NCI-H2029 (cell line): ENCODE data around the gene TTC21A.

ENCODE experiments used
- DNase-seq: peaks from one replicate; lab custom pipeline; 2025; lab: John Stamatoyannopoulos, UW

TTC21A gene

GRCh38 chr3:39137991-39138803 lies 30.7 kb downstream of the TTC21A start:
- no peak for DNase-seq

DNA sequence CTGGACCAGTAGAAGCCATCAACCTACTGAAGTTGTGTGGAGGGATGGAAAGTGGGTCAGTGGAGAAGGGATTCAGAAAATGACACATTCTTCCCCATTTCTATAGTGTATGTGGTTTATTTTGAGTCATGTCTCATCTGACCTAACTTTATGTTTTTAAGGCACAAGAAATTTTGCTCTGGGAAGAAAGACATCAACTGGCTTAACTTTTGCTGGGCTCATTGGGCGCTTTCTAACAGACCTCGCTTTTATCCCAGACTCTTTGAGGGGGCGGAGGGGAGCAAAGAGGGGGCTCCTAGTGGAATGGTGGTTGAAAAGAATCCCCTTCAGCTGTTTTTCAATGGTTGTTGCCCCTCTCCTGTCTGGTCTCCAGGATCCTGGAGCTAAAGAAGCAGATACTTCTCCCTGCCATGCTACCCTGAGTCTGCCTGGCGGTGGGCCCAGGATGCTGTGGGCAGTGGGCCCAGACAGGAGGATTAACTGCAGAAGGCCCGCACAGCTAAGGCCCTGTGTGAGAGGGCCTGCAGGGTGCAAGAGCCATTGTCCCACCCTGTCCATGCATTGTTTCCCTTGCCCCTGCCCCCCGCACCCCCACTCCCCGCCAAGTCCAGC lies 31.4 kb downstream of the TTC21A start:
- DNase-seq: peak; percentile 52

- DNase-seq: no peak
Measured at GRCh38 chr3:39139442-39139841, 32.0 kb downstream of the TTC21A start.

DNA sequence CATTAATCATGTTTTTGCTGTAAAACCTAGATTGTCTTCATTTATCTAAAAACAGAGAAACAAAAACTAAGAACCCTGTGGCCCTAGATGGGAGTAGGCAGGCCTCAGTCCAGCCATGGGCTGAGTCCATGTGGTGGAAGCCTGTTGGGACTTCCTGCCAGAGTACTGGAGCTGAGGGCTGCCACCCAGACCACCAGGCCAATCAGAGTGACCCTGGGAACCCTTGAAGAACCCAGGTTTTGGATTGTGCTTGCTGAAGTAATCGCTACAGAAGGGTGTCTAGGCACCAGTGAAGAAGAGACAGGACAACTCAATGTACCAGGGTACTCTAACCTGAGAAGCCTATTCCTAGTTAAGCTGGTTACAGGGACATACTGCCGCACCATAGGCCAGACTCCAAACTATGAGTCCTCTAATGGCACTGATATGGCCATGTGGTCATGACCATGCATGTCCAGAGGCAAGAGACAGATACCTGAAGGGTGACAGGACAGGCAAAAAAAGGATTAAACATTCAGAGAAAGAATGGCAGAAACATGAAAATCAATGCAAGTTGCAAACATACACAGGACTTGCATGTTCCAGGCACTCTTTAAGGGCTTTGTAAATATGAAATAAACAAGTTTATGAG lies 33.0 kb downstream of the TTC21A start:
- no peak for DNase-seq

DNA sequence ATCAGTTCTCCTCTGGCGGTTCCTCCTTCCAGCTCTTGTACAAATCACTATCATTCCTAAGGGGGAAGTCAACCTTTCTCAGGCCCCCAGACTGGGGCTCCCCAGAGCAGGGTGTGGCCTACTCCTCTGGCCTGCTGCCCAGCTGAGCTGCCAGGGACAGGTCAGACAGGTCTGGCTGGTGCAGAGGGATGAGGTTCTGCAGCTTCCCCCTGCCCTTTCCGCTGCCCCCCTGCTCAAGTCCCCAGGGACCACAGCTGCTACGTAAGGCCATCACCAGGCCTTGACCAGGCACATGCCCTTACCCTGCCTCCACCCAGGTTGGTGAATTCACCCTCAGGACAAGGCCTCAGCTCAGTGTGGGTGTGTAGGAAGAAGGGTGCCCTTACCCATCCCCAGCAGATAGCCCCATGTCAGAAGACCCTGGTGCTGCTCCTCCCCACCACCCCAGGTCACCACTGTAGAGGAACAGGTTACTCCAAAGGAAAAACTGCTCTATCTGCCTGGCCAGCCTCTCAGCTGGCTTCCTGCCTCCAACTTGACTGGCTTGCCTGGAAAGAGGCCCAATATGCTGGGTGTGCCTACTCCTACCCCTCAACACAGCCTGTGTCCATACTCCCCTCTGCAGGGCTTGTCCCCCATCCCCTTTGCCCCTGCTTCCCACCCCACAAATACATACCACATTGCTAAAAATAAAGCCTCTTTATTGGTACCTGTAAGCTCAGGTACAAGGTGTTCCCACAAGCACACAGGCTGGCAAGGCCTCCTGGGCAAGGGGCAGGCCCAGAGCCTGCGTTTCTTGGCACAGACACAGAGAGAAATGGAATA lies 33.9 kb downstream of the TTC21A start:
- DNase-seq: peak; percentile 74

DNA sequence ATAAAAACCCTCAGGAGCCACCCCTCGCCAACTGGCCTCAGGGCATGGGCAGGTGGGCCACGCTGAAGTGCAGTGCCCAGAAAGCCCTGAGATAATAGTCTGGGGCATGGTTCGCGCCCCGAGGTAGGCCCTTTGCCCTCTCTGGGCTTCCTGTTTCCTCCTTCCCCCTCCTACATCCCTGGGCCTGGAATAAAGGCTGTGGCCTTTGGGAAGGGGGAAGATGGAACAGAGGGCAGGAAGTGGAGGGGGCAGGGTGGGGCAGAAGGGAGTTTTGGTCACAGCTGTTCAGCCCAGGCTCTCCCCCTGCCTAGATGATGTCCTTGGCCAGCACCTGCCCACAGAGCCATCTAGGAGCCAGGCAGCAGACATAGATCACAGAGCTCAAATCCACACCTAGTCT lies 34.6 kb downstream of the TTC21A start:
- DNase-seq: peak; percentile 83

DNA sequence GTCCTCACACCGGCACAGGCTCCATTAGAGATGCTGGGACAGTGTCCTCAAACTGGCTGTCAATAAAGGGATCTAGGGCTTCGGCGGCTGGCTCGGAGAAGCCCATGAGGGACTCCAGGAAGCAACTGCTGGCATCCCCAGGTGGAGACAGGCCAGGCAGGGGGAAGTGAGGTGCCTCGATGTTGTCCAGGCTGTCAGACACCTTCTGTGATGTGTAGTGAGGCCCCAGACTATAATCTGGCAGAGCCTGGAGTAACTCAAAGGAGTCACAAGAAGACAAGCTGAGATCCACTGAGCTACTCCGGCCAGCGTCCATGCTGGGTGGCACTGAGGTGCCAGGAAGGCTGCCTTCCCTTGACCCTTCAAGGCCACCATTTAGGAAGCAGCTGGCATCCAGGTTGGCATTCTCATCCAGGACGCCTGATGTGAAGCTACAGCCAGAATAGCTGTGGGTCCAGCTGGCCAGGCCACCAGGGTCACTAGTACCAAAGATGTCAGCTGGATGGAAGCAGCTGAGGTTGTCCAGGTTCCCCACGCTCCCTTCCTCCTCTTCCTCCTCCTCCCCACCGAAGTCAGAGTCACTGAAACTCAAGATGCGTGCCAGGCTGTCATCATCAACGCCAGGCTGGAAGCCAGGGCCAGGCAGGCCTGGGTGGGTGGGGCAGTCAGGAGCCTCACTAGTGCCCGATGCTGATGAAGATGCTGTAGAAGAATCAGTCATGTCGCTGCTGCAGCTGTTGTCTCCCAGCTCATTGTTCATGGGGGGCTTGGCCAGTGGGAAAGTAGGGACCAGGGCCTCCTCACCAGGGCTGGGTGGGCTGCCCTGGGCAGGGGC lies 35.8 kb downstream of the TTC21A start:
- DNase-seq: no peak

GRCh38 chr3:39144095-39144747 lies 36.7 kb downstream of the TTC21A start:
- peak; percentile 82 for DNase-seq

DNA sequence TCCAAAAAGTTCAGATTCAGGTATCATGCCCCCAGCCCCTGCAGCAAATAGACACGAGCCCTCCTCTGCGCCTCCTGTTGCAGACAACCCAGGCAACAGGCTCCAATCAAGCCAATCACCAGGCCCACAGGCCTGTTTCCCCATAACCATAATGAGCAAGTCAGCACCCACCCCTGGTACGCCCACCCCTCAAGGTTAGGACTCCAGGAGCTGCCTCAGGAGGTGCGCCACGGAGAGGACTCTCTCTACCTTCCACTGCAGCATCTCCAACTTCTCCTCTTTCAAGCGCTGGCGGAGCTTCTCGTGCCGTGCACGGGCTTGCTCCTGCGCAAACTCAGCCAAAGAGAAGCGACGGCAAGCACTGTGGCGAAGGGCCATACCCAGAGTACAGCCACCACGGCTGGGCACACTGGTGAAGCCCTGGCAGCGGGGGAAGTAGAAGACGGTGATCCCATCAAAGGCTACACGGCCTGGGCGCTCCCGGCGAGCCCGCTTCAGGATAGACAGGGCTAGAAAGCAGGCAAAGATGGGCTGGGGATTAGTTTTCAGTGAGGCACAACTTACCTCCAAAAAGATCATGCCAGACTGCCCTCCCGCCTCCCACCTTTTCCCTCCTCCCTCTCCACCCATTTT lies 37.4 kb downstream of the TTC21A start:
- DNase-seq: no peak

GRCh38 chr3:39146083-39146501 lies 38.6 kb downstream of the TTC21A start:
- DNase-seq: no peak

- peak; percentile 39 for DNase-seq
Measured at GRCh38 chr3:39146611-39147591, 39.4 kb downstream of the TTC21A start.

GRCh38 chr3:39147711-39148434 lies 40.4 kb downstream of the TTC21A start:
- no peak for DNase-seq

DNA sequence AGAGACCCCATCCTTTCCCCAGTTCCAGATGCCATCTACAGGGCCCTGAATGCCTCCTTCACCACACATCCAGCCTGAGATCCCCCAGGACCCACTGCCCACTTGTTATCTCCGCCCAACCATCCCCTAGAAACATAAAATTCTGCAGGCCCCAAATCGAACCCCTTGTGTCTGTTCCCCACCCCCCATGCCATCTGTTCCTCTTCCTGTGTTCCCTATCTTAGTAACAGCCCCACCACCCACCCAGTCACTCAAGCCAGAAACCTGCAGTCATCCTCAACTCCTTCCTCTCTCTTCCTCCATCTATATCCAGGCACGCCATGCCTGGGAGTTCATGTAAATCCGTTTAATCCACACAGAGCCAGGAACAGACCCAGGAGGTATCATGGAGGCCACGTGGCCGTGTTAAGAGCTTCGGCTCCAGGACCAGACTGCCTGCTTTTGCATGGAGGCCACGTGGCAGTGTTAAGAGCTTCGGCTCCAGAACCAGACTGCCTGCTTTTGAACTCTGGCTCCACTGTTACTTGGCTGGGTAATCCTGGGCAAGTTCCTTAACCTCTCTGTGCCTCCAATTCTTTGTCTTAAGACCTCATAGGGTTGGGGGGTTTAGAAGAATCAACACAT lies 41.1 kb downstream of the TTC21A start:
- no peak for DNase-seq

GRCh38 chr3:39149059-39149455 lies 41.6 kb downstream of the TTC21A start:
- no peak for DNase-seq

DNA sequence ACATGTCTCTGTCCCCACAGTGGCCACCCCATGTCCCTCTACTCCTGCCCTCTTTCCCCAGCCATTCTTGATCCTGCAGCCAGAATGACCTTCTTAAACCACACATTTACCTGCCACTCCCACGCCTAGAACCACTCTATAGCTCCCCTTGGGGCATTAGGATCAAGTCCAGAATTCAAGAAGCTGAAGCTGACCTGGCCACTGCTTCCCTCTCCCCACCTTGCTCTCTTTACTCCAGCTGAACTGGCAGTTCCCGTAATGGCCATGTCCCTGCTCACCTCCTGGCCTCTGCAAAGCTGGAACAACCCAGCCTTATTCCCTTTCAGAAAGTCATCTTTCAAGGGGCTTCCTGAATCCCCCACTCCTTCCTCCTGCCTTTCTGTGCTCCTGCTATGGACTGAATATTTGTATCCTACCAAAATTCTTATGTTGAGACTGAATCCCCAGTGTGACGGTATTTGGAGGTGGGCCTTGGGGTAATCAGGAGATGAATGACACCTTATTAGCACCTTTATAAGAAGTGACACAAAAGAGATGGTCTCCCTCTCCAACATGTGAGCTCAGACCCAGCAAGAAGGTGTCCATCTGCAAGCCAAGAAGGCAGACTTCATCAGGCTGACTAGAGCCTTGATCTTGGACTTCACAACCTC lies 42.1 kb downstream of the TTC21A start:
- no peak for DNase-seq

- no peak for DNase-seq
Measured at GRCh38 chr3:39150148-39150802, 42.8 kb downstream of the TTC21A start.
